Thyroid gland (tissue), 4 donors: Measurements from ENCODE around the gene MCEMP1. TPM values are rescaled to one million over a fixed set of nuclear protein-coding genes. Genes with fewer than 3 reads are reported as not detected.

Source experiments
- DNase-seq, 2 donors: peaks; one replicate each; pipeline ENCODE4 v3.0.0-alpha.2; 2019
- H3K27ac ChIP-seq, 3 donors: fragments of 200-600 bp; sonication (generic); 1 replicate in 2 of 3; 2 replicates in 1 of 3; pipeline ENCODE4 v1.5.1; 2016 to 2019; ENCODE audit warnings: mild to moderate bottlenecking in 1 of 3, moderate library complexity in 1 of 3
- H3K27me3 ChIP-seq: fragments of 200-600 bp; sonication (generic); one replicate; pipeline ENCODE4 v1.5.1; 2019
- H3K36me3 ChIP-seq, 2 donors: fragments of 200-600 bp; sonication (generic); one replicate each; pipeline ENCODE4 v1.5.1; 2016 to 2019
- H3K4me1 ChIP-seq, 2 donors: fragments of 200-600 bp; sonication (generic); one replicate each; pipeline ENCODE4 v1.5.1; 2017 to 2019
- H3K4me3 ChIP-seq, 3 donors: fragments of 200-600 bp; sonication (generic); replicated peaks in 1 of 3; 1 replicate in 2 of 3; 2 replicates in 1 of 3; pipeline ENCODE4 v1.5.1; 2016; ENCODE audit warnings: mild to moderate bottlenecking in 1 of 3
- H3K9me3 ChIP-seq: fragments of 200-600 bp; sonication (generic); one replicate; pipeline ENCODE4 v1.5.1; 2017
- CTCF ChIP-seq, 6 experiments: fragments of 200-600 bp in 3 of 6; fragments of 450-650 bp in 3 of 6; sonication (generic) in 3 of 6; IDR thresholded peaks; one replicate each; pipeline ENCODE4 v1.5.1; 2016 to 2019; ENCODE audit warnings: antibody characterized with exemption in 6 of 6, mild to moderate bottlenecking in 2 of 6, inconsistent platforms in 1 of 6, moderate library complexity in 1 of 6
- POLR2A ChIP-seq, 2 donors: fragments of 450-650 bp; IDR thresholded peaks; one replicate each; pipeline ENCODE4 v1.6.1; 2017; ENCODE audit warnings: antibody characterized with exemption in 2 of 2, mild to moderate bottlenecking in 2 of 2, moderate library complexity in 1 of 2
- WGBS, 2 donors: methylation state at CpG; one replicate each; pipeline ENCODE4 v1.1.5; 2017; 5-methylcytosine and 5-hydroxymethylcytosine counted together
- intact Hi-C: fragments of 100-400 bp; cut with DNase I; formaldehyde crosslinking; loops from one replicate; pipeline ENCODE4 v1.15.1; 2023
- total RNA-seq, 4 donors: library from RNA; depleted of rRNA; stranded (reverse); fragments of >200 nt; gene quantifications; one replicate each; pipeline ENCODE4 v1.2.3, GENCODE V29; 2016

MCEMP1 gene
- total RNA-seq, 4 donors from 2014 or later: 0.54 to 1.7 TPM; not detected in 2

GRCh38 chr19:7682175-7682855 lies 5.4 kb downstream of the MCEMP1 start:
- TF ChIP-seq CTCF (IDR thresholded peaks at IDR 0.05) (no peak), POLR2A (IDR thresholded peaks at IDR 0.05) (no peak)
- DNase-seq: no peak
- H3K4me1 ChIP-seq: peaks cover 6 to 9% of the 10 kb centered on the region in 2 donors
- no peaks in the 10 kb centered on the region for H3K9me3 ChIP-seq
- H3K36me3 ChIP-seq: peaks cover 0 to 10% of the 10 kb centered on the region in 2 donors
- no peaks in the 10 kb centered on the region for H3K27me3 ChIP-seq
- no peak overlapping the region for H3K27ac ChIP-seq
- H3K4me3 ChIP-seq: peak overlapping the region in 1 of 3 donors; percentile 84
- 87 to 88% methylated on average over 48 to 49 of the region's 74 CpGs for WGBS, 2 donors
- intact Hi-C loops: loop anchor here (5.0 to 10.0 kb wide), 2 partner anchors 45 to 112 kb away; partner anchors contain the start of gene STXBP2

- Histone ChIP-seq H3K36me3 (peaks cover 0 to 10% of the 10 kb centered on the region in 2 donors), H3K9me3 (no peaks in the 10 kb centered on the region), H3K4me3 (no peak overlapping the region), H3K4me1 (peaks cover 6 to 9% of the 10 kb centered on the region in 2 donors), H3K27me3 (no peaks in the 10 kb centered on the region), H3K27ac (no peak overlapping the region)
- DNase-seq: no peak
- WGBS, 2 donors: 46 to 49% methylated on average over 18 to 19 of the region's 19 CpGs
- intact Hi-C loops: loop anchor here (10.0 kb wide), 1 partner anchor 109 kb away; no protein-coding TSS in a partner anchor
- TF ChIP-seq POLR2A (IDR thresholded peaks at IDR 0.05): no peak
- TF ChIP-seq CTCF (IDR thresholded peaks at IDR 0.05): no peak
Observed at GRCh38 chr19:7685546-7686445, 8.9 kb downstream of the MCEMP1 start.

GRCh38 chr19:7687177-7687576 lies 10.3 kb downstream of the MCEMP1 start:
- intact Hi-C loops: loop anchor here (10.0 kb wide), 1 partner anchor 108 kb away; no protein-coding TSS in a partner anchor
- TF ChIP-seq POLR2A (IDR thresholded peaks at IDR 0.05) (no peak), CTCF (IDR thresholded peaks at IDR 0.05) (no peak)
- WGBS, 2 donors: 86% methylated on average over 12 of the region's 12 CpGs
- no peak overlapping the region for H3K27ac ChIP-seq
- DNase-seq: no peak
- peaks cover 0 to 1% of the 10 kb centered on the region in 2 donors for H3K4me1 ChIP-seq
- H3K36me3 ChIP-seq: peaks cover 0 to 10% of the 10 kb centered on the region in 2 donors
- H3K4me3 ChIP-seq: no peak overlapping the region
- no peaks in the 10 kb centered on the region for H3K27me3 ChIP-seq
- H3K9me3 ChIP-seq: no peaks in the 10 kb centered on the region

DNA sequence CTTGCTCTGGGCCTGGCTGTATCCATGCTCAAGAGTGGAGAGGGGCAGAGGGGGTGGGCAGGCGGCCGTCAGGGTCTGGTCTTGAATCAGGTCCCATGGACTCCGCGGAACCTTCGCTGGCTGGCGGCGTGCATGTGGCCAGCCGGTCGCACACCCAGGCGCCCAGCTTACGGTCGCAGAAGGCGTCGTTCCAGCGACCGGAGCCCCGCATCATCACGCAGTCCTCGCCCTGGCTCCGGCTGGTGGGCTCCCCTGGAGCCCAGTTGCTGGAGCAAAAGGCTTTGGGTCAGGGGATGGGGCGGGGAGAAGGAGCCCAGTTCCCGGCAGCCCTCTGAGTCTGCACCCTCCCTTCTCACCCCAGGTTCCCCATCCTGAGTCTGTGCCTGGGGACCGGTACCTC lies 12.3 kb downstream of the MCEMP1 start:
- Histone ChIP-seq H3K27me3 (no peaks in the 10 kb centered on the region), H3K4me1 (no peaks in the 10 kb centered on the region), H3K36me3 (no peaks in the 10 kb centered on the region), H3K9me3 (no peaks in the 10 kb centered on the region), H3K27ac (no peak overlapping the region), H3K4me3 (no peak overlapping the region)
- intact Hi-C loops: loop anchor here (10.0 kb wide), 1 partner anchor 106 kb away; no protein-coding TSS in a partner anchor
- 18 to 51% methylated on average over 11 to 20 of the region's 23 CpGs for WGBS, 2 donors
- DNase-seq: no peak
- no peak for TF ChIP-seq CTCF (IDR thresholded peaks at IDR 0.05)
- TF ChIP-seq POLR2A (IDR thresholded peaks at IDR 0.05): no peak
